GM19452 (cell line): ENCODE data around the gene SERINC4.

Experiments
- ATAC-seq: cut with Tn5 transposase; IDR thresholded peaks from one replicate; pipeline ENCODE4 v1.9.1; 2021; ENCODE audit not compliant: unreplicated experiment

Gene SERINC4

GRCh38 chr15:43799209-43799944 lies 643 bp downstream of the SERINC4 start:
- no peak for ATAC-seq

- ATAC-seq: no peak
These were observed 3.5 kb downstream of the SERINC4 start for GRCh38 chr15:43796566-43796965.

GRCh38 chr15:43795997-43796396 lies 4.0 kb downstream of the SERINC4 start:
- ATAC-seq: no peak

- no peak for ATAC-seq
These were observed 4.8 kb downstream of the SERINC4 start for GRCh38 chr15:43795197-43795596.

- ATAC-seq: no peak
These were observed 5.6 kb downstream of the SERINC4 start for GRCh38 chr15:43794269-43795037.

GRCh38 chr15:43793647-43794046 lies 6.4 kb downstream of the SERINC4 start:
- no peak for ATAC-seq

GRCh38 chr15:43792761-43793476 lies 7.1 kb downstream of the SERINC4 start:
- no peak for ATAC-seq

GRCh38 chr15:43791993-43792760 lies 7.8 kb downstream of the SERINC4 start, which contains the start of gene SERF2:
Gene SERF2 (plus strand): TSS chr15:43792320. CDS start chr15:43792377, 57 bp downstream.
- peak; percentile 91 for ATAC-seq

GRCh38 chr15:43789409-43789808 lies 10.6 kb downstream of the SERINC4 start:
- no peak for ATAC-seq

- no peak for ATAC-seq
These were observed 21.0 kb downstream of the SERINC4 start for GRCh38 chr15:43779016-43779415.

GRCh38 chr15:43777267-43777914 lies 22.6 kb downstream of the SERINC4 start:
- peak; percentile 46 for ATAC-seq

GRCh38 chr15:43776718-43777266 lies 23.2 kb downstream of the SERINC4 start, which contains the start of gene ELL3:
Gene ELL3 (minus strand): TSS chr15:43776966. CDS start chr15:43776901, 65 bp downstream.
- ATAC-seq: peak; percentile 43

- peak; percentile 64 for ATAC-seq
These were observed 23.8 kb downstream of the SERINC4 start for GRCh38 chr15:43776101-43776717.

GRCh38 chr15:43775411-43775965 lies 24.5 kb downstream of the SERINC4 start:
- no peak for ATAC-seq

GRCh38 chr15:43774062-43774461 lies 26.0 kb downstream of the SERINC4 start:
- ATAC-seq: no peak

- no peak for ATAC-seq
These were observed 27.4 kb downstream of the SERINC4 start for GRCh38 chr15:43772624-43773023.

GRCh38 chr15:43771816-43772215 lies 28.2 kb downstream of the SERINC4 start:
- no peak for ATAC-seq

GRCh38 chr15:43769584-43770228 lies 30.3 kb downstream of the SERINC4 start:
- ATAC-seq: no peak
